Measurements from ENCODE around the gene SUFU.

SUFU gene

GRCh38 chr10:102621443-102622325 lies 117.9 kb downstream of the SUFU start:
- DNase-seq = no peak

GRCh38 chr10:102624094-102624493 lies 120.3 kb downstream of the SUFU start:
- no peak for DNase-seq

GRCh38 chr10:102624751-102625645 lies 121.2 kb downstream of the SUFU start:
- no peak for DNase-seq

- DNase-seq = no peak
Observed at GRCh38 chr10:102626026-102626685, 122.4 kb downstream of the SUFU start.

- DNase-seq = no peak
Observed at GRCh38 chr10:102627291-102627735, 123.5 kb downstream of the SUFU start.

- no peak for DNase-seq
Observed at GRCh38 chr10:102627736-102628293, 124.0 kb downstream of the SUFU start.

GRCh38 chr10:102628451-102628911 lies 124.7 kb downstream of the SUFU start:
- no peak for DNase-seq

- no peak for DNase-seq
Observed at GRCh38 chr10:102629661-102630614, 126.2 kb downstream of the SUFU start.

- no peak for DNase-seq
Observed at GRCh38 chr10:102630663-102631062, 126.9 kb downstream of the SUFU start.

- DNase-seq = no peak
Observed at GRCh38 chr10:102631525-102632393, 128.0 kb downstream of the SUFU start.

GRCh38 chr10:102632394-102633111 lies 128.8 kb downstream of the SUFU start:
- DNase-seq = no peak

- DNase-seq = peak; percentile 30
Observed at GRCh38 chr10:102633287-102633686, 129.5 kb downstream of the SUFU start.

GRCh38 chr10:102633848-102634247 lies 130.1 kb downstream of the SUFU start:
- no peak for DNase-seq

- no peak for DNase-seq
Observed at GRCh38 chr10:102634686-102635085, 130.9 kb downstream of the SUFU start.

- no peak for DNase-seq
Observed at GRCh38 chr10:102635377-102635776, 131.6 kb downstream of the SUFU start.

- DNase-seq = no peak
Observed at GRCh38 chr10:102639537-102639936, 135.8 kb downstream of the SUFU start.

- no peak for DNase-seq
Observed at GRCh38 chr10:102641402-102641801, 137.6 kb downstream of the SUFU start.

GRCh38 chr10:102641880-102642735 lies 138.3 kb downstream of the SUFU start:
- peak; percentile 99 for DNase-seq

Measured in activated naive CD4-positive, alpha-beta T cell treated with anti-CD3 and anti-CD28 coated beads, Interleukin-2, amount 50 U/mL, for 16 hours (primary cell).